ENCODE results near the gene STRN4. TPM values are rescaled to one million over a fixed set of nuclear protein-coding genes. Genes with fewer than 3 reads are reported as not detected.

The STRN4 gene
- total and polyA plus RNA-seq, 2 donors (not counting 3 experiments of a cell fraction or from before 2014, with no cell fraction given), result 116 to 144 TPM

GRCh38 chr19:46732172-46732938, 13.9 kb downstream of the STRN4 start:
- H2AFZ ChIP-seq (ENCODE audit: low read depth, low read length), result no peak overlapping the region
- no peak for TF ChIP-seq FOS (IDR thresholded peaks at IDR 0.05; ENCODE audit: borderline replicate concordance, insufficient read depth, low read length)
- TF ChIP-seq MAX (IDR thresholded peaks at IDR 0.05; ENCODE audit: insufficient read depth, insufficient read length), result no peak
- no peak for TF ChIP-seq POLR2A (IDR thresholded peaks at IDR 0.05; ENCODE audit: low read depth, low read length)
- TF ChIP-seq EZH2 (IDR thresholded peaks at IDR 0.05; ENCODE audit: borderline replicate concordance, low read depth, low read length, severe bottlenecking), result no peak
- TF ChIP-seq CTCF (IDR thresholded peaks at IDR 0.05; ENCODE audit: extremely low read depth in 1 of 2, insufficient read depth in 1 of 2, low read depth in 1 of 2, low read length in 2 of 2), result no peak
- TF ChIP-seq POLR2AphosphoS5 (IDR thresholded peaks at IDR 0.05; ENCODE audit: insufficient read depth, low read depth, low read length), result no peak
- TF ChIP-seq JUN (IDR thresholded peaks at IDR 0.05; ENCODE audit: borderline replicate concordance, insufficient read depth, insufficient read length, low read depth), result no peak
- no peak for TF ChIP-seq GATA2 (IDR thresholded peaks at IDR 0.05; ENCODE audit: insufficient read depth, insufficient read length, low read depth, low read length)
- no peak for TF ChIP-seq MYC (IDR thresholded peaks at IDR 0.05; ENCODE audit: low read depth, low read length)
- peak overlapping the region; percentile 41 for H3K27ac ChIP-seq (ENCODE audit: insufficient read depth, low read depth, low read length)
- BruUV-seq (replicated peaks), result no TSS peak
- ChIA-PET POLR2A (interaction anchor here (1.1 kb wide), 1 partner anchor 16 kb away, joined by 5 read pairs; the partner anchor contains the start of gene PRKD2), CTCF (interaction anchor here (0.6 to 5.8 kb wide), 6 partner anchors 10 to 29 kb away, joined by 3 to 74 read pairs (median 5); partner anchors contain the start of gene PRKD2)
- H3K36me3 ChIP-seq (ENCODE audit: control insufficient read depth in 2 of 2, extremely low read depth in 1 of 2, insufficient read depth in 2 of 2, low read length in 2 of 2), result peaks cover 9 to 42% of the 10 kb centered on the region in 2 experiments
- dilution Hi-C loops (cut with MboI; ENCODE audit: extremely low pct_ligation_motif_present, low sequenced_read_pairs), result no loop called here
- no peak overlapping the region for H3K4me3 ChIP-seq (replicated peaks in 1 of 3; ENCODE audit: insufficient read depth in 1 of 3, low read depth in 1 of 3, low read length in 3 of 3)
- H3K9me1 ChIP-seq (replicated peaks; ENCODE audit: control insufficient read depth, extremely low read depth, insufficient read depth, low read length), result no peaks in the 10 kb centered on the region
- DNase-seq (ENCODE audit: low read depth, low spot score) (no peak), FAIRE-seq (no peak)
- no peaks in the 10 kb centered on the region for H4K20me1 ChIP-seq (replicated peaks; ENCODE audit: control insufficient read depth, extremely low read depth, insufficient read depth, low read length)
- H3K27me3 ChIP-seq (ENCODE audit: control insufficient read depth in 2 of 2, insufficient read depth in 2 of 2, low read length in 2 of 2), result no peaks in the 10 kb centered on the region
- intact Hi-C loops (cut with micrococcal nuclease), result no loop called here
- peaks cover 41% of the 10 kb centered on the region for H3K79me2 ChIP-seq (ENCODE audit: control insufficient read depth, insufficient read depth, low read length)
- H3K9me3 ChIP-seq (replicated peaks; ENCODE audit: control insufficient read depth, insufficient read depth, low read length), result no peaks in the 10 kb centered on the region
- no peak overlapping the region for H3K9ac ChIP-seq (replicated peaks; ENCODE audit: extremely low read depth, insufficient read depth, low read length)
- H3K4me1 ChIP-seq (ENCODE audit: control insufficient read depth, extremely low read depth, insufficient read depth, low read length), result peaks cover 54% of the 10 kb centered on the region
- H3K4me2 ChIP-seq (ENCODE audit: insufficient read depth, low read length), result no peak overlapping the region
